ENCODE results near the gene PSEN2.
A peak's percentile ranks its signal among the peaks of the same experiment; 100 is the strongest.

PSEN2 gene

DNA sequence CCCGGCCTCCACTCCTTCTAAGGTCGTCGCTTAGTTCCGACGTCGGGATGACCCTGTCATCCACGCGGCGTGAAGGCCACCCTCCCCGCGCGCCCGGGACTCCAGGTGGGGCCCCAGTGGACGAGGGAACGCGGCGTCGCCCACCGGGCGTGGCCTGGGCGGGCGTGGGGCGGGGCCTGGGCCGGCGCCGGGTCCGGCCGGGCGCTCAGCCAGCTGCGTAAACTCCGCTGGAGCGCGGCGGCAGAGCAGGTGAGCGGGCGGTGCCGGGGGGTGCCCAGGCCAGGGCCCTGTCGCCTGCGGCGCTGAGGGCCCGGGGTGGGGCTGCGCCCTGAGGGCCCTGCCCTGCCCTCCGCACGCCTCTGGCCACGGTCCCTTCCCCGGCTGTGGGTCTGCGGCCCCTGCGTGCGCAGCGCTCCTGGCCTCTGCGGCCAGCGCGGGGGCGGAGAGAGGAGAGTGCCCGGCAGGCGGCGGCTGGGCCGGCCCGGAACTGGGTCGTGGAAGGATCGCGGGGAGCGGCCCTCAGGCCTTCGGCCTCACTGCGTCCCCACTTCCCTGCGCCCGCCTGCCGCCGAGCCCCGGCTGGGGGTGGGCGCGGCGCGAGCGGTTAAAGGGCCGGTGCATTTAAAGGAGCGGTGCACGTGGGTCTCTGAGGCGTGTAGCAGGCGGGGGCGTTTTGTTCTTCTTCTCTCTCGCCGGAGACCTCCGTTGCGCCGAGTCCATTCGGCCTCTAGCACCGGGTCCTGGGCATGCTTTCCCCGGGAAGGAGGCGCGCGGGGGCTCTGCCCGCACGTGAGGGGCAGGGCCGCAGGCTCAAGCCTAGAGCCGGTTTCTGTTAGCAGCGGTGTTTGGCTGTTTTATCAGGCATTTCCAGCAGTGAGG is at the start of gene PSEN2:
TSS of gene PSEN2 (plus strand) at position 216 of the 879 bp plus-strand sequence. CDS start 11,292 bp downstream, outside the sequence.
- TF ChIP-seq, protein P1, sequence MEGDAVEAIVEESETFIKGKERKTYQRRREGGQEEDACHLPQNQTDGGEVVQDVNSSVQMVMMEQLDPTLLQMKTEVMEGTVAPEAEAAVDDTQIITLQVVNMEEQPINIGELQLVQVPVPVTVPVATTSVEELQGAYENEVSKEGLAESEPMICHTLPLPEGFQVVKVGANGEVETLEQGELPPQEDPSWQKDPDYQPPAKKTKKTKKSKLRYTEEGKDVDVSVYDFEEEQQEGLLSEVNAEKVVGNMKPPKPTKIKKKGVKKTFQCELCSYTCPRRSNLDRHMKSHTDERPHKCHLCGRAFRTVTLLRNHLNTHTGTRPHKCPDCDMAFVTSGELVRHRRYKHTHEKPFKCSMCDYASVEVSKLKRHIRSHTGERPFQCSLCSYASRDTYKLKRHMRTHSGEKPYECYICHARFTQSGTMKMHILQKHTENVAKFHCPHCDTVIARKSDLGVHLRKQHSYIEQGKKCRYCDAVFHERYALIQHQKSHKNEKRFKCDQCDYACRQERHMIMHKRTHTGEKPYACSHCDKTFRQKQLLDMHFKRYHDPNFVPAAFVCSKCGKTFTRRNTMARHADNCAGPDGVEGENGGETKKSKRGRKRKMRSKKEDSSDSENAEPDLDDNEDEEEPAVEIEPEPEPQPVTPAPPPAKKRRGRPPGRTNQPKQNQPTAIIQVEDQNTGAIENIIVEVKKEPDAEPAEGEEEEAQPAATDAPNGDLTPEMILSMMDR (IDR thresholded peaks at IDR 0.05; ENCODE audit: low read depth, low read length, missing control alignments), result no peak
- H3K27me3 ChIP-seq (replicated peaks), result no peaks in the 10 kb centered on the region
- in situ Hi-C loops (cut with HindIII; ENCODE audit: low pct_ligation_motif_present, low sequenced_read_pairs), result no loop called here
- H3K4me3 ChIP-seq (ENCODE audit: low read depth, low read length), result peak within 1 kb of the TSS; percentile 61
- DNase-seq, result peak; percentile 14
- no peaks in the 10 kb centered on the region for H3K36me3 ChIP-seq (replicated peaks)
- no peak within 1 kb of the TSS for H3K27ac ChIP-seq

DNA sequence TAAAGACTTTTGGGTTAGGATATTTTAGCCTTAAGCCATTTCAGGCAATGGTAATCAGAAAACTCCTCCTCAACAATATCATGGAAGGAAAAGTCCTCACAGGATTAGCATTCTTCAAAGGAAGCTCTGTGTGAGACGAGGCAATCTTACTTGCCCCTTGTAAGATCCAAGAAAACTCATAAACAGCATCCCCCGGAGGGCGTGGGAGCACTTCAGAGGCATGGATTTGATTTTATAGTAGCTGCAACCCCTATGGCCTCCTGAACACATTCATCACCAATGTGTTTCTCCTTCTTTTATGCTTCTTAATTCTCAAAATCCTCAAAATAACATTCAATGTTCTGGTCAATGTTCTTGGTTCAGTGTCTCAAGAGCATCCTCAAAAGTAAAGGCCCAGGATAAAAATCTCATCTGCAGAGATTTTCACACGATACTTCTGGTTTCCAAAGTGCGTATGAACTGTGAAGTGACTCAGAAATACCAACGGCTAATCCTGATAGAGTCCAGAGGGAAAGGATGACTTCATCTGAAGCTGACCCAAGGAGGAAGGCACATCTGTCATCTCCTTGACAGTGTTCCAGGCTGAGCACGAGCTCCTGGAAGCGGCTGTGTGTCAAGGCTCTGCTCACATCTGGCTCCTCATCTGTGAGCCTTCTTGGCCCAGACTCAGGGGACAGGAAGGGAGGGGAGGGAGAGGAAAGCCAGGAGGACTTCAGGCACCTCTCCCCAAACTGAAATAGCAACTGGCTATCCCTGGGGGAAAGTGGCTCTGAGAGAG is 49.3 kb upstream of the PSEN2 start:
- Histone ChIP-seq H3K27me3 (replicated peaks) (no peaks in the 10 kb centered on the region), H3K4me3 (ENCODE audit: low read depth, low read length) (no peak overlapping the region), H3K27ac (peak overlapping the region; percentile 5), H3K36me3 (replicated peaks) (no peaks in the 10 kb centered on the region)
- DNase-seq, result peak; percentile 91
- in situ Hi-C loops (cut with HindIII; ENCODE audit: low pct_ligation_motif_present, low sequenced_read_pairs), result no loop called here
- TF ChIP-seq, protein P1 (IDR thresholded peaks at IDR 0.05; ENCODE audit: low read depth, low read length, missing control alignments), result no peak

DNA sequence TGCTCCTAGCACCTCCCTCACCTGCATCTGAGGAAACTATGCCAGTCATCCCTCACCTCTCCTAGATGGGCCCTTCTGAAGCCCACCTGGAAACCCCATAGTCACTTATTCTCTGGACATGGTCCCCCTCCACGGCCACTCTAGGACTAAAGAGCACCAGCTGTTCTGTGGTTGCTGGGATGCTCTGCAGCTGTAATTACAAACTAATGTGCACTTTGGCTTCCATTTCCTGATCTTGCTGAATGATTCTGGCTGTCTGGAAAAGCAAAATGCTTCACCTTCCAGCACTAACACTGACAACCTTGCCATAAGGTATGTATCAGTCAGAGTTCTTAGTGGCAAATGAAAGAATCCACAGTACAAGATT is 48.7 kb upstream of the PSEN2 start:
- Histone ChIP-seq H3K36me3 (replicated peaks) (no peaks in the 10 kb centered on the region), H3K4me3 (ENCODE audit: low read depth, low read length) (no peak overlapping the region), H3K27me3 (replicated peaks) (no peaks in the 10 kb centered on the region), H3K27ac (no peak overlapping the region)
- TF ChIP-seq, protein P1 (IDR thresholded peaks at IDR 0.05; ENCODE audit: low read depth, low read length, missing control alignments), result no peak
- DNase-seq, result no peak
- in situ Hi-C loops (cut with HindIII; ENCODE audit: low pct_ligation_motif_present, low sequenced_read_pairs), result no loop called here

DNA sequence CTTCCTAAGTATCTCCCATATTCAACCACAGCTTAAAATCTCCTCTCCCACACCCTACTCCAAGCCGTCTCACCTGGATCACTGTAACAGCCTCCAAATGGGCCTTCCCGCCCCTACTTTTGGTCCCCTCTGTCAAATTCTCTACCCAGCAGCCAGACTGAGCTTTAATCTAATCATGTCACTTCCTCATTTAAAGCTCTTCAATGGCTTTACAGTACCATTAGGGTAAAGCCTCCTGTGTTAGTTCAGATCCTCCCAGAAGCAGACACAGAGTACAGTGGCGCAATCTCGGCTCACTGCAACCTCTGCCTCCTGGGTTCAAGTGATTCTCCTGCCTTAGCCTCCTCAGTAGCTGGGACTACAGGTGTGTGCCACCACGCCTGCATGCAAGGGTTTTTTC is 46.8 kb upstream of the PSEN2 start:
- in situ Hi-C loops (cut with HindIII; ENCODE audit: low pct_ligation_motif_present, low sequenced_read_pairs), result no loop called here
- TF ChIP-seq, protein P1 (IDR thresholded peaks at IDR 0.05; ENCODE audit: low read depth, low read length, missing control alignments), result no peak
- Histone ChIP-seq H3K36me3 (replicated peaks) (no peaks in the 10 kb centered on the region), H3K27ac (no peak overlapping the region), H3K4me3 (ENCODE audit: low read depth, low read length) (no peak overlapping the region), H3K27me3 (replicated peaks) (no peaks in the 10 kb centered on the region)
- no peak for DNase-seq

DNA sequence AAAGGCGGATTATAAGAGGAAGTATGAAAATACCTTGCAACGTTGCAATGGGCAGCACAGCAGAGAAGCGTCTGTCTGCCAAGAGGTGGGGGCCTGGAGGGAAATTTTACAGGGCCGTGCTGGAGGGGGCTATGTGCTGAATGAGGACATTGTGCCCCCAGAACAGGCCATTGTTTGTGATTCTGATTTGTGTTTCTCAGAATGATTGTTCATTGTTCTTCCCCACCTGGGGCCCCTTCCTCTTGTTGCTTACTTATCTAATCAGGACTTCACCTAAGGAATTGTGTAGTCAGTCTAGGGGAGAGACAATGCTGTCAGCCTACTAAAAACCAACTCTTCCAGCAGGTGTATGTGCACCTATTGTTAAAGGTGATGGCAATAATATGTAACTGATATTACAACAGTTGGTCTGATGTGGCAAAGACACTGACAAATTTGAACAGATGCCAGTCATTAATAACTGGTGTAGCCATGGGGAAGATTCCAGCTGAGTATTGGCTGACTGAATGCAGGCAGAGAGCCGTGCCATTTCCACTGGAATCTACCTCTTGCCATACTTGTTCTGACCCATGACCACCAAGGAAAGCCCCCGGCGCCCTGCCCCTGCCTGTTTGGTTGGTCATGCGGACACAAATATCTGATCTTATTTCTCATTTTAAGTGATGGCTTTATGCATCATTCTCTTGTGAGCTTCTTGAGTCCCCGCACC is 45.2 kb upstream of the PSEN2 start:
- H3K36me3 ChIP-seq (replicated peaks), result no peaks in the 10 kb centered on the region
- in situ Hi-C loops (cut with HindIII; ENCODE audit: low pct_ligation_motif_present, low sequenced_read_pairs), result loop anchor here (25.0 kb wide), 1 partner anchor 188 kb away; no protein-coding TSS in a partner anchor
- TF ChIP-seq, protein P1 (IDR thresholded peaks at IDR 0.05; ENCODE audit: low read depth, low read length, missing control alignments), result no peak
- H3K27me3 ChIP-seq (replicated peaks), result no peaks in the 10 kb centered on the region
- no peak overlapping the region for H3K27ac ChIP-seq
- no peak overlapping the region for H3K4me3 ChIP-seq (ENCODE audit: low read depth, low read length)
- no peak for DNase-seq

All from brain microvascular endothelial cell (primary cell).